ENCODE measurements around the gene SLC38A9.

Gene SLC38A9

GRCh38 chr5:55604611-55605067 lies 107.5 kb downstream of the SLC38A9 start:
- no peak overlapping the region for H3K4me3 ChIP-seq (ENCODE audit: low read length)
- peak; percentile 57 for DNase-seq (ENCODE audit: low read depth)
- TF ChIP-seq, protein P1, sequence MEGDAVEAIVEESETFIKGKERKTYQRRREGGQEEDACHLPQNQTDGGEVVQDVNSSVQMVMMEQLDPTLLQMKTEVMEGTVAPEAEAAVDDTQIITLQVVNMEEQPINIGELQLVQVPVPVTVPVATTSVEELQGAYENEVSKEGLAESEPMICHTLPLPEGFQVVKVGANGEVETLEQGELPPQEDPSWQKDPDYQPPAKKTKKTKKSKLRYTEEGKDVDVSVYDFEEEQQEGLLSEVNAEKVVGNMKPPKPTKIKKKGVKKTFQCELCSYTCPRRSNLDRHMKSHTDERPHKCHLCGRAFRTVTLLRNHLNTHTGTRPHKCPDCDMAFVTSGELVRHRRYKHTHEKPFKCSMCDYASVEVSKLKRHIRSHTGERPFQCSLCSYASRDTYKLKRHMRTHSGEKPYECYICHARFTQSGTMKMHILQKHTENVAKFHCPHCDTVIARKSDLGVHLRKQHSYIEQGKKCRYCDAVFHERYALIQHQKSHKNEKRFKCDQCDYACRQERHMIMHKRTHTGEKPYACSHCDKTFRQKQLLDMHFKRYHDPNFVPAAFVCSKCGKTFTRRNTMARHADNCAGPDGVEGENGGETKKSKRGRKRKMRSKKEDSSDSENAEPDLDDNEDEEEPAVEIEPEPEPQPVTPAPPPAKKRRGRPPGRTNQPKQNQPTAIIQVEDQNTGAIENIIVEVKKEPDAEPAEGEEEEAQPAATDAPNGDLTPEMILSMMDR (conservative IDR thresholded peaks at IDR 0.05; ENCODE audit: low read length): no peak

DNA sequence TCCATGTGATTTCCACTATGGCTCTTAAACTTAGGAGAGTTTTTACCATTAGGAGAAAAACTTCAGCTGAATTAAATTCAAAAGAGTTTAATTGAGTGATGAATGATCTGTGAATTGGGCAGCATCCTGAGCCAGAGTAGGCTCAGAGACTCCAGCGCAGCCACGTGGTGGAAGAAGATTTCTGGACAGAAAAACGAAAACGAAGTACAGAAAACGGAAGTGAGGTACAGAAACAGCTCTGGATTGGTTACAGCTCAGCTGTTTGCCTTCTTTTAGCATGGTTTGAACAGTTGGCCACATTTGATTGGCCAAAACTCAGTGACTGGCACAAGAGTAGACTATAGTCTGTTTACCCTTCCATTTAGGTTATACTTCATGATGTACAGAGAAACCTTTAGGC lies 108.2 kb downstream of the SLC38A9 start:
- peak; percentile 79 for DNase-seq (ENCODE audit: low read depth)
- TF ChIP-seq, protein P1 (conservative IDR thresholded peaks at IDR 0.05; ENCODE audit: low read length): peak; percentile 25; the same call in 1 of the 2 replicates

DNA sequence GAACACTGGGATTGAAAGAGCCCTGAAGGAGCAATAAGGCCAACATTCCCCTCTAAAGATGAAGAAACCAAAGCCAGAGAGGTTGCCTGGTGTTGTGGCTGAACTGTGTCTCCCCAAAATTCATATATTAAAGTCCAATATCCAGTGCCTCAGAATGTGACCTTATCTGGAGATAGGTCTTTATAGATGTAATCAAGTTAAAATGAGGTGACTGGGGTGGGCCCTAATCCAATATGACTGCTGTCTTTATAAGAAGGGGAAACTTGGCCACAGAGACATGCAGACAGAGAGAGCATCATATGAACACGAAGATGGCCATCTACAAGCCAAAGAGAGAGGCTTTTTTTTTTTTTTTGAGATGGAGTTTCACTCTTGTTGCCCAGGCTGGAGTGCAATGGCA lies 110.5 kb downstream of the SLC38A9 start:
- DNase-seq (ENCODE audit: low read depth): no peak
- H3K4me3 ChIP-seq (ENCODE audit: low read length): no peak overlapping the region
- TF ChIP-seq, protein P1 (conservative IDR thresholded peaks at IDR 0.05; ENCODE audit: low read length): no peak

More for the DNA sequence above, 108.2 kb downstream of the SLC38A9 start:
- H3K4me3 ChIP-seq (ENCODE audit: low read length): no peak overlapping the region

DNA sequence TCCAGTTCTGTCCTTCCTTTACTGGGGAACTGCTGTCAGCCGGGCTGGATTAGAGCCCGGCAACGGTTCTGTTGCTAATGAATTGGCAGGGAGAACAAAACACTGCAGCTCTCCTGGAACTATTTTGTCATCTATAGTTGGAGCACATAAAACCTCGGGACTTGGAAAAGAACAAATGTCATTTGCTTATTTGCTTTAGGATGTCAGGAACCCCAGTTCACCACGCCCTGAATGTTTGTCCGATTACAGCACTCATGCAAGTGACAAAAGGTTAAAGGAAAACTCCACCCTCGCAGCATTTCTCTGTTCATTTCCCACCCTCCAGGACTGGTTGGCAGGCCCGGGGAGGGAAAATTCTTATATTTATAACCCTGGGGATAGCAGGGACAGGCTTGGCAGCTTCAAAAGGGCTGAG lies 110.9 kb downstream of the SLC38A9 start:
- peak; percentile 91 for DNase-seq (ENCODE audit: low read depth)
- H3K4me3 ChIP-seq (ENCODE audit: low read length): peak overlapping the region; percentile 15; the same call in 1 of the 2 replicates
- TF ChIP-seq, protein P1 (conservative IDR thresholded peaks at IDR 0.05; ENCODE audit: low read length): no peak

GRCh38 chr5:55600497-55601203 lies 111.5 kb downstream of the SLC38A9 start:
- DNase-seq (ENCODE audit: low read depth): peak; percentile 79
- H3K4me3 ChIP-seq (ENCODE audit: low read length): peak overlapping the region; percentile 15
- TF ChIP-seq, protein P1 (conservative IDR thresholded peaks at IDR 0.05; ENCODE audit: low read length): no peak

DNA sequence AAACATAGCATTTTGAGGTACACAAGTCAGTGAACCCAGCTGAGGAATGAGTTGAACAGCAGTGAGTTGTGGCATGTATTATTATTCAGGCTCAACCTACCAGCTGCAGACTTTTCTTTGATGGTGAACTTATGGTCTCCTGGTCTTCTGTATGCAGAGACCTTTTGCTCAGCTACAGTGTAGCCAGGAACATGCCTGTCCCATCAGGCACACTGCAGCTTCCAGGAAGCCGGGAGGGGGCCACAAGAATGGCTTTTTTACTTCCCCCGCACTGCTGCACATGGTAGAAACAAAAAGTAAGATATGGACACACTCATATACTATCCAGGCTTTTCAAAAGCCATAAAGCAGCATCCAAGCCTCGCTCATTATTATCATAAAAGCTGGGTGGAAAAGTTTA lies 112.0 kb downstream of the SLC38A9 start:
- no peak overlapping the region for H3K4me3 ChIP-seq (ENCODE audit: low read length)
- TF ChIP-seq, protein P1 (conservative IDR thresholded peaks at IDR 0.05; ENCODE audit: low read length): no peak
- no peak for DNase-seq (ENCODE audit: low read depth)

All from AG10803 (cell line).